K562 (cell line): ENCODE data around the gene GCHFR. TPM values are rescaled to one million over a fixed set of nuclear protein-coding genes. Genes with fewer than 3 reads are reported as not detected.

ENCODE experiments used
- ELF2 ChIP-seq: fragments of 250-450 bp; sonication (Bioruptor Pico); IDR thresholded peaks from 2 replicates; pipeline ENCODE4 v1.5.0; 2021; ENCODE audit warnings: mild to moderate bottlenecking
- HDAC3 ChIP-seq: fragments of 450-650 bp; IDR thresholded peaks from 2 replicates; pipeline ENCODE4 v1.6.1; 2018; ENCODE audit warnings: borderline replicate concordance, mild to moderate bottlenecking, moderate library complexity; ENCODE audit not compliant: partially characterized antibody
- HNRNPUL1 ChIP-seq: fragments of 200-400 bp; formaldehyde crosslinking; IDR thresholded peaks from 2 replicates; pipeline ENCODE4 v1.6.1; 2017; ENCODE audit warnings: low read length
- KLF10 ChIP-seq: fragments of 250-450 bp; sonication (Bioruptor Pico); IDR thresholded peaks from 2 replicates; pipeline ENCODE4 v1.6.1; 2021; ENCODE audit warnings: matching md5 sums
- PCBP2 ChIP-seq: fragments of 200-400 bp; formaldehyde crosslinking; IDR thresholded peaks from 2 replicates; pipeline ENCODE4 v1.6.1; 2018; ENCODE audit warnings: low read length, low read depth, mild to moderate bottlenecking, moderate library complexity; ENCODE audit not compliant: poor library complexity, severe bottlenecking
- POLR2G ChIP-seq: fragments of 200-400 bp; formaldehyde crosslinking; IDR thresholded peaks from 2 replicates; pipeline ENCODE4 v1.6.1; 2017; ENCODE audit warnings: low read depth, mild to moderate bottlenecking, antibody characterized with exemption, low read length, moderate library complexity
- SP1 ChIP-seq: sonication (generic); formaldehyde crosslinking; IDR thresholded peaks from 2 replicates; pipeline ENCODE4 v1.8.1; 2022; ENCODE audit warnings: mild to moderate bottlenecking, missing genetic modification reagents
- WHSC1 ChIP-seq: IDR thresholded peaks from one replicate; pipeline ENCODE4 v1.6.1; 2012; ENCODE audit warnings: low read length, control low read depth, inconsistent platforms
- ZNF699 ChIP-seq: fragments of 250-450 bp; sonication (Bioruptor Pico); IDR thresholded peaks from 2 replicates; pipeline ENCODE4 v1.8.0; 2021; ENCODE audit warnings: mild to moderate bottlenecking, moderate library complexity; ENCODE audit not compliant: insufficient replicate concordance
- ZNF75A ChIP-seq: fragments of 450-650 bp; formaldehyde crosslinking; IDR thresholded peaks from 2 replicates; pipeline ENCODE4 v1.4.0; 2020; ENCODE audit warnings: mild to moderate bottlenecking
- ZSCAN32 ChIP-seq: fragments of 450-650 bp; formaldehyde crosslinking; IDR thresholded peaks from 2 replicates; pipeline ENCODE4 v1.4.0; 2020; ENCODE audit warnings: mild to moderate bottlenecking, moderate library complexity
- polyA plus RNA-seq, 8 experiments: library from polyadenylated mRNA; depleted of rRNA in 4 of 8; stranded (reverse) in 5 of 8; unstranded in 3 of 8; fragments of >200 nt; fragmentation: Nextera tagmentation in 2 of 8; fragmentation: Illumina TruSeq in 1 of 8; extraction: Ambion mirVana in 2 of 8; extraction: Trizol in 1 of 8; gene quantifications; 2 replicates each; pipeline versions ENCODE4 v1.2.1 to v1.2.3, GENCODE V29; 2011 to 2014; ENCODE audit warnings: inconsistent platforms in 1 of 8, missing spikeins in 1 of 8
- total RNA-seq, 7 experiments: library from RNA; depleted of rRNA in 6 of 7; stranded (reverse); fragments of >200 nt in 6 of 7; fragmentation: Illumina TruSeq in 2 of 7; extraction: Trizol in 2 of 7; gene quantifications; 2 replicates each; pipeline versions ENCODE4 v1.2.1 to v1.2.3, GENCODE V29; 2011 to 2021; ENCODE audit warnings: low replicate concordance in 1 of 7
- TF ChIP-seq, protein P1 (sequence below): fragments of 250-450 bp; sonication (Bioruptor Pico); IDR thresholded peaks from 2 replicates; pipeline ENCODE4 v1.4.0; 2020
- TF ChIP-seq, protein P2 (sequence below): fragments of 250-450 bp; sonication (Bioruptor Pico); IDR thresholded peaks from 2 replicates; pipeline ENCODE4 v1.9.0; 2021; ENCODE audit warnings: mild to moderate bottlenecking
- TF ChIP-seq, protein P3 (sequence below): sonication (generic); formaldehyde crosslinking; IDR thresholded peaks from 2 replicates; pipeline ENCODE4 v1.8.0; 2022; ENCODE audit warnings: mild to moderate bottlenecking, missing genetic modification reagents
- TF ChIP-seq, protein P4 (sequence below): IDR thresholded peaks from 2 replicates; pipeline ENCODE4 v1.6.1; 2011; ENCODE audit warnings: borderline replicate concordance, low read depth, mild to moderate bottlenecking, moderate library complexity, low read length; ENCODE audit not compliant: insufficient read depth, poor library complexity, severe bottlenecking

The GCHFR gene
- total and polyA plus RNA-seq, 9 of the 15 experiments (the other 6 are each of a cell fraction or from before 2014, with no cell fraction given): 8.7 to 83.5 (median 20.8) TPM

DNA sequence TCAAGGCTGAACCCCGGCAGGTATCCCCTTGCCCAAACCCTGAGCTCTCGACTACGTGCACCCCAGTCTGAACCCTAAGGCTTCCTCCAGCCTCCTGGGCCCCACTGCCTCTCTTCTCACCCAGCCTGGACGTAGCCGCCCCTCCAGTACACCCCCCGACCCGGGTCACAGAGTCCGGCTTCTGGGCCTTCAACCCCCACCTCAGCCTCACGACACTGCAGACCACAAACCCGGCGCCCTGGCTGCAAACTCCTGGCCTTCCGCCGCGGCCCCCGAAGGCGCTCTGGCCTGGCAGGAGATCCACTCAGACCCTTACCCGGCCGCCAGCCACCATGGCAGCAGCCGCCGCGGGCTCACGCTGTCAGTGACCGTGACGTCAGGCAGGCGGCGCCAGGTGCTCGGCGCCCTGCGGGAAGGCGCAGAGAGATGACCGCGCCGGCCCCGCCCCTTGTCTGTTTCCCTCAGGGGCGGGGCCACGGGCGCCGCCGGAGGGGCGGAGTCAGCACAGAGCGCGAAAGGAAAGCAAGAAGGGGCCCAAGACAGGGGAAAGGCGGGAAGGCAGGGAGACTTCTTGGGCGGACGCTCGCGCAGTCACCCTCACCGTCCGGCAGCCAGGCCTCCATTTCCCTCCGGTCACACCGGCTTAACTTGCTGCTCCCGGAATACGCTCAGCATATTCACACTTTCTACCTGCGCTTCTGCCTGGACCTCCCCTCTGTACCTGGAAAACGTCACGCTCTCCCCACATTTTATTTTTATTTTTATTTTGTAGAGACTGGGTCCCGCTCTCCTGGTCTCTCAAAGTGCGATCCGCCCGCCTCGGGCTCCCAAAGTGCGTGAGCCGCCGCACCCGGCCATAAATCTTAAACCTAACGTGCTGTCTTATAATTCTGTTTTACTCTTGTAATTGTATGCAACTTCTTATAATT lies 8.7 kb upstream of the GCHFR start, which contains the start of gene RMDN3 (continued):
- TF ChIP-seq, protein P1, sequence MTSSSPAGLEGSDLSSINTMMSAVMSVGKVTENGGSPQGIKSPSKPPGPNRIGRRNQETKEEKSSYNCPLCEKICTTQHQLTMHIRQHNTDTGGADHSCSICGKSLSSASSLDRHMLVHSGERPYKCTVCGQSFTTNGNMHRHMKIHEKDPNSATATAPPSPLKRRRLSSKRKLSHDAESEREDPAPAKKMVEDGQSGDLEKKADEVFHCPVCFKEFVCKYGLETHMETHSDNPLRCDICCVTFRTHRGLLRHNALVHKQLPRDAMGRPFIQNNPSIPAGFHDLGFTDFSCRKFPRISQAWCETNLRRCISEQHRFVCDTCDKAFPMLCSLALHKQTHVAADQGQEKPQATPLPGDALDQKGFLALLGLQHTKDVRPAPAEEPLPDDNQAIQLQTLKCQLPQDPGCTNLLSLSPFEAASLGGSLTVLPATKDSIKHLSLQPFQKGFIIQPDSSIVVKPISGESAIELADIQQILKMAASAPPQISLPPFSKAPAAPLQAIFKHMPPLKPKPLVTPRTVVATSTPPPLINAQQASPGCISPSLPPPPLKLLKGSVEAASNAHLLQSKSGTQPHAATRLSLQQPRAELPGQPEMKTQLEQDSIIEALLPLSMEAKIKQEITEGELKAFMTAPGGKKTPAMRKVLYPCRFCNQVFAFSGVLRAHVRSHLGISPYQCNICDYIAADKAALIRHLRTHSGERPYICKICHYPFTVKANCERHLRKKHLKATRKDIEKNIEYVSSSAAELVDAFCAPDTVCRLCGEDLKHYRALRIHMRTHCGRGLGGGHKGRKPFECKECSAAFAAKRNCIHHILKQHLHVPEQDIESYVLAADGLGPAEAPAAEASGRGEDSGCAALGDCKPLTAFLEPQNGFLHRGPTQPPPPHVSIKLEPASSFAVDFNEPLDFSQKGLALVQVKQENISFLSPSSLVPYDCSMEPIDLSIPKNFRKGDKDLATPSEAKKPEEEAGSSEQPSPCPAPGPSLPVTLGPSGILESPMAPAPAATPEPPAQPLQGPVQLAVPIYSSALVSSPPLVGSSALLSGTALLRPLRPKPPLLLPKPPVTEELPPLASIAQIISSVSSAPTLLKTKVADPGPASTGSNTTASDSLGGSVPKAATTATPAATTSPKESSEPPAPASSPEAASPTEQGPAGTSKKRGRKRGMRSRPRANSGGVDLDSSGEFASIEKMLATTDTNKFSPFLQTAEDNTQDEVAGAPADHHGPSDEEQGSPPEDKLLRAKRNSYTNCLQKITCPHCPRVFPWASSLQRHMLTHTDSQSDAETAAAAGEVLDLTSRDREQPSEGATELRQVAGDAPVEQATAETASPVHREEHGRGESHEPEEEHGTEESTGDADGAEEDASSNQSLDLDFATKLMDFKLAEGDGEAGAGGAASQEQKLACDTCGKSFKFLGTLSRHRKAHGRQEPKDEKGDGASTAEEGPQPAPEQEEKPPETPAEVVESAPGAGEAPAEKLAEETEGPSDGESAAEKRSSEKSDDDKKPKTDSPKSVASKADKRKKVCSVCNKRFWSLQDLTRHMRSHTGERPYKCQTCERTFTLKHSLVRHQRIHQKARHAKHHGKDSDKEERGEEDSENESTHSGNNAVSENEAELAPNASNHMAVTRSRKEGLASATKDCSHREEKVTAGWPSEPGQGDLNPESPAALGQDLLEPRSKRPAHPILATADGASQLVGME: no peak
- TF ChIP-seq, protein P2, sequence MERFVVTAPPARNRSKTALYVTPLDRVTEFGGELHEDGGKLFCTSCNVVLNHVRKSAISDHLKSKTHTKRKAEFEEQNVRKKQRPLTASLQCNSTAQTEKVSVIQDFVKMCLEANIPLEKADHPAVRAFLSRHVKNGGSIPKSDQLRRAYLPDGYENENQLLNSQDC (CRISPR knock-in tag): no peak
- no peak for TF ChIP-seq HDAC3
- no peak for TF ChIP-seq HNRNPUL1
- TF ChIP-seq, protein P3, sequence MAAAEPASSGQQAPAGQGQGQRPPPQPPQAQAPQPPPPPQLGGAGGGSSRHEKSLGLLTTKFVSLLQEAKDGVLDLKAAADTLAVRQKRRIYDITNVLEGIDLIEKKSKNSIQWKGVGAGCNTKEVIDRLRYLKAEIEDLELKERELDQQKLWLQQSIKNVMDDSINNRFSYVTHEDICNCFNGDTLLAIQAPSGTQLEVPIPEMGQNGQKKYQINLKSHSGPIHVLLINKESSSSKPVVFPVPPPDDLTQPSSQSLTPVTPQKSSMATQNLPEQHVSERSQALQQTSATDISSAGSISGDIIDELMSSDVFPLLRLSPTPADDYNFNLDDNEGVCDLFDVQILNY (CRISPR knock-in tag): no peak
- TF ChIP-seq ZSCAN32: no peak
- TF ChIP-seq SP1 (CRISPR knock-in tag): peak; percentile 95
- TF ChIP-seq PCBP2: no peak
- no peak for TF ChIP-seq WHSC1
- TF ChIP-seq KLF10 (CRISPR knock-in tag): no peak
- TF ChIP-seq ZNF75A (CRISPR knock-in tag): no peak
- no peak for TF ChIP-seq ZNF699 (CRISPR knock-in tag)
- TF ChIP-seq, protein P4, sequence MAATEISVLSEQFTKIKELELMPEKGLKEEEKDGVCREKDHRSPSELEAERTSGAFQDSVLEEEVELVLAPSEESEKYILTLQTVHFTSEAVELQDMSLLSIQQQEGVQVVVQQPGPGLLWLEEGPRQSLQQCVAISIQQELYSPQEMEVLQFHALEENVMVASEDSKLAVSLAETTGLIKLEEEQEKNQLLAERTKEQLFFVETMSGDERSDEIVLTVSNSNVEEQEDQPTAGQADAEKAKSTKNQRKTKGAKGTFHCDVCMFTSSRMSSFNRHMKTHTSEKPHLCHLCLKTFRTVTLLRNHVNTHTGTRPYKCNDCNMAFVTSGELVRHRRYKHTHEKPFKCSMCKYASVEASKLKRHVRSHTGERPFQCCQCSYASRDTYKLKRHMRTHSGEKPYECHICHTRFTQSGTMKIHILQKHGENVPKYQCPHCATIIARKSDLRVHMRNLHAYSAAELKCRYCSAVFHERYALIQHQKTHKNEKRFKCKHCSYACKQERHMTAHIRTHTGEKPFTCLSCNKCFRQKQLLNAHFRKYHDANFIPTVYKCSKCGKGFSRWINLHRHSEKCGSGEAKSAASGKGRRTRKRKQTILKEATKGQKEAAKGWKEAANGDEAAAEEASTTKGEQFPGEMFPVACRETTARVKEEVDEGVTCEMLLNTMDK: no peak
- TF ChIP-seq POLR2G: peak; percentile 95
- no peak for TF ChIP-seq ELF2 (CRISPR knock-in tag)
